NCI-H510A (cell line): ENCODE data around the gene CHN2.

Experiments
- DNase-seq: peaks from one replicate; lab custom pipeline; 2025; lab: John Stamatoyannopoulos, UW

Gene CHN2

DNA sequence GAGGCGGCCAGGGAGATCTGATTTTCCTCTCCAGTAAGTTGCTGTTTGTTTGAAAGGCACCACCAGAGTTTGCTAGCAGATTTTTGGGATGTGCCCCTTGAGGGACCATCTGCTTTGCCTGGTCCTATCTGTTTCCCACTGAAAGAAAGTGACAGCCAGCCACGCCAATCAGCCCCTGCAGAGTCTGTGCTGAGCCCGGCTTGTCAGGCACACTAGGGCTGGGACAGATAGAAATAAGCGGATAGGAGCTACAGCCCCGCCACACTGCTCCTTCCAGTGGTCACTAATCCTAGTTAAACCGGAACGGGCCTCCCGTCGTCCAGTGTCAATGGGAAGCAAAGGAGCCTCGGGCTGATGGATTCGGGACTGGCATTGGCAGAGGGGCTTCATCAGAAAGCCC lies 207.2 kb downstream of the CHN2 start:
- DNase-seq = no peak

DNA sequence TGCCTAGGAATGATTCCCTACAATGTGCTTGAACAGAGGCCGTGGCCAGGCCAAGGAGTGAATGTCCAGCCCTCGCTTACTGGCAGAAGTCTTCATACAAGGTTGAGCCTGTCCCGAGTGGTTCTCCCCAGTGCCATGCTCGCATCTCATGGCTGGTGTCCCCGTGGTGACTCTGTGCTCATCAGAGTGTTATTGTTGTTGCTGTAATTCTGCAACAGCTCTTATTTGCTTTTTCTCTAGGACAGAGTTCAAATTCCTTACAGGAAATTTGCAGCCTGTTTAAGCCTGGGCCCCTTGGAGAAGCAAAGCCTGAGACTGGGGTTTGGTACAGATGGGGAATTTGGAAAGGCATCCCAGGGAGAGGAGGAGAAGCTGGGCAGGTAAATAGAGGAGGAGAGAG lies 211.3 kb downstream of the CHN2 start:
- no peak for DNase-seq

DNA sequence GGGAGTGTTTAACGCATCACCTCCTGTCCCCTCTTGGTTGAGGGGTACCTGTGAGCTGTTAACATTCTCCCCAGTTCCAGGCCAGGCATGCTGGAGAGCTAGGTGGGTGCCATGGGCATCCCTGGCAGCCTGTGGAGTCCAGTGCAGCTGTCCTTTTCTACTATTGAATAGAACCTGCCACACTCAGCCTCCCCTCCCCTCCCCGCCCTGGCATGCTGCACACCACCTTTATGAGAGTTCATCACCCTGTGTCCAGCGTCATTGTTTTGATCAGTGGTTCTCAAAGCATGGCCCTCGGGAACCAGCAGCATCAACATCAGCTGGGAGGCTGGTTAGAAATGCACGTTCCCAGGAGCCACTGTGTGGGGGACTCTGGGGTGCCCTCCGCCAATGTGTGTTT lies 211.8 kb downstream of the CHN2 start:
- DNase-seq = no peak

DNA sequence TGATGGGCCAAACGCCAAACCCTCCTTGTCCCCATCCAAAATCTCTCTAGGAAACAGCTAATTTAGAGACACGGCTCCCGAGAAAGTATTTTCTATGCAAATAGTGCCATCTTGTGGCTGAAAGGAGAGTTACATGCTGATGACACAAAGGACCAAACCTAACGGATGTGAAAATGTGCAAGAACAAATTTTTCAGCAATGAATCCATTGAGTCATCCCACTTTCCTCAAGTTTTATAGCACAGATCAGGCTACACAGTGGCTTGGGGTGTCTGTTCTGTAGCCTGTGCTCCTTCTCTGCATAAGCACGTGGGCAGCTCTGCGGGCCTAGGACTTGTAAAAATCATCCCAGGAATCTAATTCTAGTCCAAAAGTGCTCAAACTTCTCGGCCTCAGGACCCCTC lies 214.3 kb downstream of the CHN2 start:
- no peak for DNase-seq

GRCh38 chr7:29410996-29411395 lies 216.4 kb downstream of the CHN2 start:
- DNase-seq = no peak

GRCh38 chr7:29412912-29413311 lies 218.3 kb downstream of the CHN2 start:
- no peak for DNase-seq

DNA sequence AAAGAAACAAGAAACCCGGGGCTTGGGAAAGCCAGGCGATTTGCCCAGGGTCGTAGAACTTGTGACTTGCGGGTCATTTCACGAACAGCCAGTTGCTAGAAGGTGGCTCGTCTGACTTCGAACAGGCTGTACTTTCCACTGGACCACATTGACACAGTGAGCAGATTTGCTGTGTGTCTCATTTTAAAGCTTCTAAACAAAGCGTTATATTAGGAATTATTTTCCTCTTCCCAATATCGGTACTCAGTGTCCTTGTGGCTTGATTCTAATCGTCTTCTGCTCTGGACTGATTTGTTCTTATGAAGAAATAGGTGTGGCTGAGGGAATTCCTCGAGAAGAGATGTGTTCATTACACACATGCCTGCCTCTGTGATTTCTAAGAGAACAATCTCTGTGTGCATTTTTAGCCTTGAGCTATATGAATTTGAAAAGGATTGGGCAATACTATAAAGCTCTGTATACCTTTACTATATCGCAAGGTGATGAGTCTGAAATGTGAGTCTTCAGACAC lies 219.1 kb downstream of the CHN2 start:
- no peak for DNase-seq

DNA sequence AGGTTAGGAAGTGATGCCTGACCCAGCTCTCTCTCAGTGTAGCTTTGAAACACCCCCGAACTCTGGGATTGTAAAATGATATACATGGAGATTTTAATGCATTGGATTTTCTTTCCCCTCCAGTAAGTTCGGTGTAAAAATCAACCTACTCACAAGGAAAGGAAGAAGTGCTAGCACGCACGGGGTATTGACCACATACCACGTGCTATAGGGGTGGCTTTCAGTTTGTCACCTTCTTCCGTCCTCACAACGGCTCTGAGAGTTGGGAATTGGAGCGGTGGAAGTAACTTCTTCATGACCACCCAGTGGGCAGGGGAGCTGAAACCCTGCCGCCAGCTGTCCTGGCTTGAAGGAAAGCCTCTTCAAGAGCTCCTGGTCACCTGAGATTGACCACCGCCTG lies 219.6 kb downstream of the CHN2 start:
- no peak for DNase-seq

DNA sequence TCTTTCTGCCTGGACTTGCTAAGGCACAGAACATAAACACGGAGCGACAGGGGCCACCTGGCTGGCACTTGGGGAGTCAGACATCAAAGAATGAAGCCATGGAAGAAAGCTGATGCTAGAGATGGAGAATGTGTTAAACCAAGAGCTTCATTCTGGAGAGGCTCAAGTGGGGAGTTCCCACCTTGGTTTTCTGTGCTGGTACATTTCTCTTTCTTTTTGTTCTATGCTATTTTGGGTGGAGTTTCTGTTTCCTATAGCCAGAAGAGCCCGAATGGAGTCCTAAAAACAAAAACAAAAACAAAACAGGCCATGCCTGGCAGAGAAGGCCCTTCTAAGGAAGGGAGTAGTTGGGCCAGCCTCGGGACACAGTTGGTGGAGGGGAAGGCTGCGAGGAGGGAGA lies 220.6 kb downstream of the CHN2 start:
- DNase-seq = no peak

- no peak for DNase-seq
Measured at GRCh38 chr7:29416276-29416937, 221.8 kb downstream of the CHN2 start.

DNA sequence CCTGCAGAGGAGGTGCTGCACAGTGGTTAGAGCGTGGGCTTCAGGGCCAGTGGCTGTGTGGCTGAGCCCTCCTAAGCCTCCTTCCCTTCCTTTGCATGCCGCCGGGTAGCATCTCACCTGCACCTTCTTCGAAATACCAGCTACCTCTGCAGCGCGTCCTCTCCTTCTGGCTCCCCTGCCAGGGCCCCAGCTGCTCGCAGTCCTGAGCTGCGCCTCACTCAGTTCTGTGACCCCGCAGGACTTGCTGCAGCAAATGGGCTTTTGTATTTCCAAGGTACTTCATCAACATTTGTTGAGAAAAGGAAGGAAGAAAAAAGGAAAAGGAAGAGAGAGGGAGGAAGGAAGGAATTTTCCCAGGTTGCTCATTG lies 222.3 kb downstream of the CHN2 start:
- no peak for DNase-seq

- no peak for DNase-seq
Measured at GRCh38 chr7:29418056-29418455, 223.5 kb downstream of the CHN2 start.

GRCh38 chr7:29418651-29419050 lies 224.1 kb downstream of the CHN2 start:
- no peak for DNase-seq

DNA sequence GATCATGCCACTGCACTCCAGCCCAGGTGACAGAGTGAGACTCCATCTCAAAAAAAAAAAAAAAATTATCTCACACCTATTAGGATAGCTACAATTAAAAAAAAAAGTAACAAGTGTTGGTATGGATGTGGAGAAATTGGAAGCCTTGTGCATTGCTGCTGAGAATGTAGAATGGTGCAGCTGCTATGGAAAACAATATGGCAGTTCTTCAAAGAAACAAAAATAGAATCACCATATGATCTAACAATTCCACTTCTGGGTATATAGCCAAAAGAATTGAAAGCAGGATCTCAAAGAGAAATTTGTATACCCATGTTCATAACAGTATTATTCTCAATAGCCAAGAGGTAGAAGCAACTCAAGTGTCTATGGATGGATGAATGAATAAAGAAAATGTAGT lies 225.4 kb downstream of the CHN2 start:
- DNase-seq = no peak

- no peak for DNase-seq
Measured at GRCh38 chr7:29421010-29421956, 226.7 kb downstream of the CHN2 start.

- no peak for DNase-seq
Measured at GRCh38 chr7:29422829-29423228, 228.3 kb downstream of the CHN2 start.

- DNase-seq = no peak
Measured at GRCh38 chr7:29424295-29424983, 229.9 kb downstream of the CHN2 start.

- peak; percentile 38 for DNase-seq
Measured at GRCh38 chr7:29424984-29425309, 230.4 kb downstream of the CHN2 start.

- DNase-seq = no peak
Measured at GRCh38 chr7:29426587-29426986, 232.0 kb downstream of the CHN2 start.

GRCh38 chr7:29429401-29429800 lies 234.8 kb downstream of the CHN2 start:
- DNase-seq = no peak

DNA sequence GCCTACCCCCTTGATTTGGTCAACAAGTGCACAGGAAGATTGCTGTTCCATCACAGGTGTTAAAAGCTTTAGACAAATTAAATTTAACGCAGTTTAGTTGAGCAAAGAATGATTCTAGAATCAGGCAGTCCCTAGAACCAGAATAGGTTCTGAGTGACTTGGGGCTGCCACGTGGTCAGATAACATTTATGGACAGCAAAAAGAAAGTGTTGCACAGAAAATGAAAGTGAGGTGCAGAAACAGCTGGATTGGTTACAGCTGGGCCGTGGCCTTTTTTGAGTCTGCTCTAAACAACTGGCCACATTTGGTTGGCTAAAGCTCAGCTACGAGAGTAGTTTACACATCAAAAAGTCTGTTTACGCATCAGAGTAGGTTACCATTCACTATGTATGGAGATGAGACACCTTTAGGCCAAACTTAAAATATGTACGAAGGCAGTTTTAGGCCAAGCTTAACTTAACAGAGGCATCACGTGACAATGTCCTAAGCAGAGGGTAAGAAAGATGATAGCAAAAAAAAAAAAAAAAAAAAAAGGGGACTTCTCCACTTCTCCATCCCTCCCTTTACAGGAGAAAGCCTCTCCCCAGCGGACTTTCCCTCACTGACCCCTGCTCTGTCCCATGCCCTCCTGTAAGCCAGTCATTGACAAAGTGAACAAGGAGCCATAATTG lies 235.8 kb downstream of the CHN2 start:
- DNase-seq = no peak

- no peak for DNase-seq
Measured at GRCh38 chr7:29431686-29432085, 237.1 kb downstream of the CHN2 start.
